ENCODE results near the gene LOXL1. TPM values are rescaled to one million over a fixed set of nuclear protein-coding genes. Genes with fewer than 3 reads are reported as not detected.

The LOXL1 gene
- total RNA-seq, 2 experiments from 2014 or later: not detected

DNA sequence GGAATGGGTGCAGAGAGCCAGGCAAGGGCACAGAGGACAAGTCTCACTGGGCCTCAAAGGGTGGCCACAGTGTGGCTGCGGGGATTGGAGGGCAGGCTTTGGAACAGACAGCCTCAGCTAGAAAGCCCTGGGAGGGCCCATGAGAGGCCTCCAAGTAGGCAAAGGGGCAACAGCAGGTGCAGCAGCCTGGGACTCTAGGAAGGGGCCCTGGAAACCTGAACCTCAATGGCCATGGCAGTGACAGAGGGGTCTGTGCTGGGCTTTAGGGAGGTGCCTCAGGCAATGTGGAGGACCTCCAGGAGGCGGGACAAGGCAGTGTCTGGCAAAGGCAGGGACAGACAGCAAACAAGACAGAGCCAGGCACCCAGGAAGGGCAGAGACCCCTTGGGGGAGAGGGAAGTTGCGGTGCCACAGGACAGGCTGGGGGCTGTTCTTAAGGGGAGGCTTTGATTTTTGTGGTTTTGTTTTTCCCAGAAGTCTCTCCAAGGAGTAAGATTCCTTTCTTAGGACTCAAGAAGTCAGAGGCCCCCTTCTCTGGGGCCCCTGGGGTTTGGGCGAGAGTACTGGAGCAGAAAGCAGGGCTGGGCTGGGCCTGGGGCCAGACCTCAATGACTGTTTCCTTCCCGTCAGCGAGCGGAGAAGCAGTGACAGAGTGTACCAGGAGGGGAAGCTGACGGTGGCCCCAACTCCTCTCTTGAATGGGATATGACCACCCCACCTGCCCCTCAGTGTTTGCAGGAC, 56.1 kb downstream of the LOXL1 start:
- Histone ChIP-seq H3K27ac (ENCODE audit: low read depth, low read length, poor library complexity, severe bottlenecking) (no peak overlapping the region), H3K9me3 (ENCODE audit: low read length) (no peaks in the 10 kb centered on the region), H3K9me2 (ENCODE audit: insufficient read depth, low read length) (no peaks in the 10 kb centered on the region), H4K20me1 (ENCODE audit: insufficient read depth, low read length) (no peaks in the 10 kb centered on the region; the same call in 1 of the 2 replicates), H2AFZ (ENCODE audit: low read length) (no peak overlapping the region), H3K79me2 (ENCODE audit: insufficient read depth, low read depth, low read length) (no peaks in the 10 kb centered on the region), H3K4me3 (ENCODE audit: low read depth, low read length, poor library complexity, severe bottlenecking) (no peak overlapping the region), H3K4me2 (ENCODE audit: low read length) (no peak overlapping the region), H3K36me3 (ENCODE audit: insufficient read depth, low read length) (no peaks in the 10 kb centered on the region), H3K4me1 (ENCODE audit: insufficient read depth, low read length, poor library complexity, severe bottlenecking) (peaks cover 3% of the 10 kb centered on the region)
- POLR2A ChIA-PET: no interaction called here
- intact Hi-C loops (cut with micrococcal nuclease; ENCODE audit: unreplicated experiment): no loop called here
- CTCF ChIA-PET (ENCODE audit: unreplicated experiment): no interaction called here
- TF ChIP-seq CTCF (conservative IDR thresholded peaks at IDR 0.05; ENCODE audit: low read length) (no peak), EZH2phosphoT487 (IDR thresholded peaks at IDR 0.05; ENCODE audit: borderline replicate concordance, low read depth, low read length) (no peak)
- no TSS peak for BruUV-seq (replicated peaks)
- DNase-seq (ENCODE audit: low spot score): no peak

DNA sequence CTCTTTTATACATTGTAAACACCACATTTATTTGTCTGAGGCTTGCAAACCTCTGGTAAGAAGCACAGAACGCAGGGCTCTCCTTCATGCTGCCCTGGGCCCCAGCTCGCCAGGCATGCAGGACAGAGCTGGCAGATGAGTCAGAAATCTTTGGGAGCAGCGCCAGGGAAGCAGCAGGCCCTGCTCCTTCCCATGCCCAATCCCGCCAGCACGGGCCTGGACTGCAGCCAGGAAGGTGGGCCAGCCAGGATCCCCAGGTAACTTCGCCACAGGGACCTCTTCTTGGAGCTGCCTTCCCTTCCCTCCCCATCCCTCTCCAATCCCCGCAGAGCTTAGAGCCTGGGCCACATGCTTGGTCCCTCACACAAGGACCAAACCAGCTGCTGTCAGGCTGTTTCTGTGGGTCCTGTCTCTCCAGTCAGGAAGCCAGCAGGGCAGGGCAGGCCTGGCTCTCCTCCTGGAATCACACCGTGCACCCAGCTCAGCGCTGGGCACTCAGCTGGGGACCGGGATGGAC, 57.0 kb downstream of the LOXL1 start:
- no TSS peak for BruUV-seq (replicated peaks)
- H2AFZ ChIP-seq (ENCODE audit: low read length): no peak overlapping the region
- no peak for TF ChIP-seq EZH2phosphoT487 (IDR thresholded peaks at IDR 0.05; ENCODE audit: borderline replicate concordance, low read depth, low read length)
- TF ChIP-seq CTCF (conservative IDR thresholded peaks at IDR 0.05; ENCODE audit: low read length): no peak
- no peaks in the 10 kb centered on the region for H3K79me2 ChIP-seq (ENCODE audit: insufficient read depth, low read depth, low read length)
- intact Hi-C loops (cut with micrococcal nuclease; ENCODE audit: unreplicated experiment): no loop called here
- H3K36me3 ChIP-seq (ENCODE audit: insufficient read depth, low read length): no peaks in the 10 kb centered on the region
- POLR2A ChIA-PET: no interaction called here
- H3K9me2 ChIP-seq (ENCODE audit: insufficient read depth, low read length): no peaks in the 10 kb centered on the region
- CTCF ChIA-PET (ENCODE audit: unreplicated experiment): no interaction called here
- no peak overlapping the region for H3K27ac ChIP-seq (ENCODE audit: low read depth, low read length, poor library complexity, severe bottlenecking)
- H3K9me3 ChIP-seq (ENCODE audit: low read length): no peaks in the 10 kb centered on the region
- peaks cover 3% of the 10 kb centered on the region for H3K4me1 ChIP-seq (ENCODE audit: insufficient read depth, low read length, poor library complexity, severe bottlenecking)
- no peak overlapping the region for H3K4me3 ChIP-seq (ENCODE audit: low read depth, low read length, poor library complexity, severe bottlenecking)
- H3K4me2 ChIP-seq (ENCODE audit: low read length): no peak overlapping the region
- DNase-seq (ENCODE audit: low spot score): no peak
- no peaks in the 10 kb centered on the region; the same call in 1 of the 2 replicates for H4K20me1 ChIP-seq (ENCODE audit: insufficient read depth, low read length)

DNA sequence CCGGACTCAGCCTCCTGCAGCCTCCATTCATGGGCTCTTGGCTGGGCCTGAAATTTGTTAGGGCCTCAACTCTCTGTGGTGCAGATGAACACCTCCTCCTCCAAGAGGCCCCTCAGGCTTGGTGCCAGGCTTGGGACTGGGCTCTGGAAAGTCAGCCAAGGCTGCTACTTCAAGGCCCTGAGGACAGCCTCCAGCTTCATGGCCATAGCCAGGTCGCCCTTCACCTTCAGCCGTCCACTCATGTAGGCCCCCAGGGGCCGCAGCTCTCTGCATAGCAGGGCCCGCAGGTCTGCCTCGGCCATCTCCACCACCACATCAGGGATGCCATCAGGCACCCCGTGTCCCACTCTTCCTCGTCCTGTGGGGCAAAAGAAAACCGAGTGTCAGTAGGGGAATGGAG, 57.5 kb downstream of the LOXL1 start:
- H3K9me2 ChIP-seq (ENCODE audit: insufficient read depth, low read length): no peaks in the 10 kb centered on the region

More for the DNA sequence above, 57.5 kb downstream of the LOXL1 start:
- Histone ChIP-seq H3K27ac (ENCODE audit: low read depth, low read length, poor library complexity, severe bottlenecking) (no peak overlapping the region), H3K36me3 (ENCODE audit: insufficient read depth, low read length) (no peaks in the 10 kb centered on the region), H2AFZ (ENCODE audit: low read length) (no peak overlapping the region), H3K4me1 (ENCODE audit: insufficient read depth, low read length, poor library complexity, severe bottlenecking) (peaks cover 3% of the 10 kb centered on the region), H3K4me3 (ENCODE audit: low read depth, low read length, poor library complexity, severe bottlenecking) (no peak overlapping the region), H3K9me3 (ENCODE audit: low read length) (no peaks in the 10 kb centered on the region), H3K79me2 (ENCODE audit: insufficient read depth, low read depth, low read length) (no peaks in the 10 kb centered on the region), H3K4me2 (ENCODE audit: low read length) (no peak overlapping the region), H4K20me1 (ENCODE audit: insufficient read depth, low read length) (no peaks in the 10 kb centered on the region; the same call in 1 of the 2 replicates)
- ChIA-PET CTCF (ENCODE audit: unreplicated experiment) (no interaction called here), POLR2A (no interaction called here)
- BruUV-seq (replicated peaks): no TSS peak
- intact Hi-C loops (cut with micrococcal nuclease; ENCODE audit: unreplicated experiment): no loop called here
- DNase-seq (ENCODE audit: low spot score): no peak
- TF ChIP-seq EZH2phosphoT487 (IDR thresholded peaks at IDR 0.05; ENCODE audit: borderline replicate concordance, low read depth, low read length): no peak
- no peak for TF ChIP-seq CTCF (conservative IDR thresholded peaks at IDR 0.05; ENCODE audit: low read length)
